Gastroesophageal sphincter (tissue), 3 donors: ENCODE results near the gene SYNJ1.

Experiments
- EP300 ChIP-seq: sonication (generic); formaldehyde crosslinking; IDR thresholded peaks from one replicate; pipeline ENCODE4 v1.6.1; 2017; ENCODE audit warnings: antibody characterized with exemption, mild to moderate bottlenecking
- POLR2AphosphoS5 ChIP-seq: sonication (generic); formaldehyde crosslinking; IDR thresholded peaks from one replicate; pipeline ENCODE4 v1.6.1; 2017; ENCODE audit warnings: antibody characterized with exemption
- TF ChIP-seq, protein P1 (sequence below), 4 experiments: fragments of 200-600 bp in 2 of 4; fragments of 450-650 bp in 2 of 4; sonication (generic) in 1 of 4; IDR thresholded peaks; one replicate each; pipeline ENCODE4 v1.5.1; 2017 to 2019; ENCODE audit warnings: antibody characterized with exemption in 4 of 4, mild to moderate bottlenecking in 2 of 4, moderate library complexity in 2 of 4

DNA sequence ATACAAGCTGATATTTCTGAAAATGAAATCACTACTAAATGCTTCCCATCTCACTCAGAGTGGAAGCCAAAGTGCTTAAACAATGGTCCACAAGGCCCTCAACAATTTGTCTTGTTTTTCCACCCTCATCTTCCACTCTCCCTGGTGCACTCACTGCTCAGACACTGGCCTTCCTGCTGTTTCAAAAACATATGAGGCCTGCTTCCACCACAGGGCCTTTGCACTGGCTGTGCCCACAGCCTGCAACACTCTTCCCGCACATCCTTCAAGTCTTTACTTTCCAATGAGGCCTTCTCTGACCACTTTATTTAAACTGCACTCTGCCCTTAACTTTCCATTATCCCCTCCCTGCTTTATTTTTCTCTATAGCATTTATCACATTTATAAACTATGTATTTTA, 53.8 kb downstream of the SYNJ1 start:
- TF ChIP-seq, protein P1, sequence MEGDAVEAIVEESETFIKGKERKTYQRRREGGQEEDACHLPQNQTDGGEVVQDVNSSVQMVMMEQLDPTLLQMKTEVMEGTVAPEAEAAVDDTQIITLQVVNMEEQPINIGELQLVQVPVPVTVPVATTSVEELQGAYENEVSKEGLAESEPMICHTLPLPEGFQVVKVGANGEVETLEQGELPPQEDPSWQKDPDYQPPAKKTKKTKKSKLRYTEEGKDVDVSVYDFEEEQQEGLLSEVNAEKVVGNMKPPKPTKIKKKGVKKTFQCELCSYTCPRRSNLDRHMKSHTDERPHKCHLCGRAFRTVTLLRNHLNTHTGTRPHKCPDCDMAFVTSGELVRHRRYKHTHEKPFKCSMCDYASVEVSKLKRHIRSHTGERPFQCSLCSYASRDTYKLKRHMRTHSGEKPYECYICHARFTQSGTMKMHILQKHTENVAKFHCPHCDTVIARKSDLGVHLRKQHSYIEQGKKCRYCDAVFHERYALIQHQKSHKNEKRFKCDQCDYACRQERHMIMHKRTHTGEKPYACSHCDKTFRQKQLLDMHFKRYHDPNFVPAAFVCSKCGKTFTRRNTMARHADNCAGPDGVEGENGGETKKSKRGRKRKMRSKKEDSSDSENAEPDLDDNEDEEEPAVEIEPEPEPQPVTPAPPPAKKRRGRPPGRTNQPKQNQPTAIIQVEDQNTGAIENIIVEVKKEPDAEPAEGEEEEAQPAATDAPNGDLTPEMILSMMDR (IDR thresholded peaks at IDR 0.05) = no peak
- TF ChIP-seq POLR2AphosphoS5 (no peak), EP300 (no peak)
